GM18858 (cell line): ENCODE results near the gene UBXN7.
"Not testable (repeated sequence)": the region's sequence is repeated elsewhere in the genome, so short reads cannot be mapped to it uniquely, and the experiment has no call there.

ENCODE experiments used
- ATAC-seq: cut with Tn5 transposase; IDR thresholded peaks from one replicate; pipeline ENCODE4 v1.9.1; 2021; ENCODE audit not compliant: unreplicated experiment

Gene UBXN7

GRCh38 chr3:196432137-196432879, at the start of gene UBXN7:
Gene UBXN7 (minus strand): TSS chr3:196432427. CDS start chr3:196432399, 28 bp downstream.
- peak; percentile 58 for ATAC-seq

- ATAC-seq, result no peak
Measured at GRCh38 chr3:196477678-196478077, 45.5 kb upstream of the UBXN7 start.

GRCh38 chr3:196472286-196472685, 40.1 kb upstream of the UBXN7 start:
- no peak for ATAC-seq

GRCh38 chr3:196471551-196471950, 39.3 kb upstream of the UBXN7 start:
- no peak for ATAC-seq

- ATAC-seq, result not testable (repeated sequence)
Measured at GRCh38 chr3:196470182-196470581, 38.0 kb upstream of the UBXN7 start.

GRCh38 chr3:196463804-196464203, 31.6 kb upstream of the UBXN7 start:
- ATAC-seq, result no peak

GRCh38 chr3:196463478-196463756, 31.2 kb upstream of the UBXN7 start:
- no peak for ATAC-seq

- ATAC-seq, result not testable (repeated sequence)
Measured at GRCh38 chr3:196462680-196463477, 30.7 kb upstream of the UBXN7 start.

- no peak for ATAC-seq
Measured at GRCh38 chr3:196458063-196458462, 25.8 kb upstream of the UBXN7 start.

GRCh38 chr3:196457470-196457869, 25.2 kb upstream of the UBXN7 start:
- ATAC-seq, result not testable (repeated sequence)

- no peak for ATAC-seq
Measured at GRCh38 chr3:196454935-196455334, 22.7 kb upstream of the UBXN7 start.

GRCh38 chr3:196445391-196445790, 13.2 kb upstream of the UBXN7 start:
- not testable (repeated sequence) for ATAC-seq

- ATAC-seq, result no peak
Measured at GRCh38 chr3:196444500-196444894, 12.3 kb upstream of the UBXN7 start.

- no peak for ATAC-seq
Measured at GRCh38 chr3:196440696-196441095, 8.5 kb upstream of the UBXN7 start.

GRCh38 chr3:196440041-196440537, 7.9 kb upstream of the UBXN7 start:
- no peak for ATAC-seq

GRCh38 chr3:196431181-196432136, 768 bp downstream of the UBXN7 start:
- ATAC-seq, result no peak

GRCh38 chr3:196428041-196428440, 4.2 kb downstream of the UBXN7 start:
- ATAC-seq, result no peak

- not testable (repeated sequence) for ATAC-seq
Measured at GRCh38 chr3:196424421-196424820, 7.8 kb downstream of the UBXN7 start.

GRCh38 chr3:196423044-196423781, 9.0 kb downstream of the UBXN7 start:
- ATAC-seq, result no peak

GRCh38 chr3:196421668-196422067, 10.6 kb downstream of the UBXN7 start:
- ATAC-seq, result not testable (repeated sequence)
